Parathyroid adenoma (tissue), 2 donors: ENCODE results near the gene TMEM255B.

Source experiments
- H2AFZ ChIP-seq: fragments of 300-600 bp; sonication (generic); one replicate; pipeline ENCODE4 v1.7.0; 2017; ENCODE audit warnings: antibody characterized with exemption, mild to moderate bottlenecking
- H3K27ac ChIP-seq: fragments of 300-600 bp; sonication (generic); one replicate; pipeline ENCODE4 v1.7.0; 2017
- H3K27me3 ChIP-seq: fragments of 300-600 bp; sonication (generic); one replicate; pipeline ENCODE4 v1.7.0; 2017; ENCODE audit warnings: low read length; ENCODE audit not compliant: control insufficient read depth, insufficient read depth
- H3K36me3 ChIP-seq: fragments of 300-600 bp; sonication (generic); one replicate; pipeline ENCODE4 v1.7.0; 2017; ENCODE audit warnings: low read length; ENCODE audit not compliant: control insufficient read depth, insufficient read depth
- H3K4me1 ChIP-seq: fragments of 300-600 bp; sonication (generic); one replicate; pipeline ENCODE4 v1.7.0; 2017; ENCODE audit warnings: control low read depth
- H3K4me2 ChIP-seq: fragments of 300-600 bp; sonication (generic); one replicate; pipeline ENCODE4 v1.7.0; 2017; ENCODE audit warnings: low read length
- H3K4me3 ChIP-seq: fragments of 300-600 bp; sonication (generic); one replicate; pipeline ENCODE4 v1.7.0; 2017; ENCODE audit warnings: low read depth, low read length
- H3K79me2 ChIP-seq: fragments of 300-600 bp; sonication (generic); one replicate; pipeline ENCODE4 v1.7.0; 2017; ENCODE audit warnings: control low read depth
- H3K9ac ChIP-seq: fragments of 300-600 bp; sonication (generic); one replicate; pipeline ENCODE4 v1.7.0; 2017; ENCODE audit warnings: mild to moderate bottlenecking
- H3K9me3 ChIP-seq: fragments of 300-600 bp; sonication (generic); one replicate; pipeline ENCODE4 v1.7.0; 2017; ENCODE audit warnings: low read length; ENCODE audit not compliant: control insufficient read depth
- TF ChIP-seq, protein P1 (sequence below): fragments of 300-600 bp; sonication (generic); IDR thresholded peaks from one replicate; pipeline ENCODE4 v1.7.0; 2017; ENCODE audit warnings: antibody characterized with exemption, mild to moderate bottlenecking
- donor health status: primary hyperparathyroidism.

The TMEM255B gene

DNA sequence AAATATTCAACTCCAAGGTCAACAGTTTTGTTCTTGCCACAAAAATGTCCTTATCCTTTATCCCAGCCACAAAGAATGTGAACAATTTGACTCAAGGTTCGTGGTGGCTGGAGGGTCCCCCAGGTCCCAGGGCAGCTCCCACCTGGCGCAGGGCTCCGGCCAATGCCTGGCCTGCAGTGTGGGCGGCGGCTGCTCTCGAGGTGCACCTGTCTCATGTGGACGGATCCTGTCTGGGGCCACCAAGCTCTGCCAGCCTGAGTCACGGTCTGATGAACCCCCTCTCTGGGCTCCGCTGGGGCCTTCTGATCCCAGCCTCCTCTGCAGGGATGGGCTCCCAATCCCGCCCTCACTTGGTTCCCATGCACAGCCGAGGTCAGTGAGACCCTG lies 55.4 kb downstream of the TMEM255B start:
- no peak overlapping the region for H3K27ac ChIP-seq
- no peaks in the 10 kb centered on the region for H3K79me2 ChIP-seq
- H3K4me3 ChIP-seq = no peak overlapping the region
- no peaks in the 10 kb centered on the region for H3K4me1 ChIP-seq
- no peak overlapping the region for H3K9ac ChIP-seq
- H3K9me3 ChIP-seq = no peaks in the 10 kb centered on the region
- H2AFZ ChIP-seq = no peak overlapping the region
- TF ChIP-seq, protein P1, sequence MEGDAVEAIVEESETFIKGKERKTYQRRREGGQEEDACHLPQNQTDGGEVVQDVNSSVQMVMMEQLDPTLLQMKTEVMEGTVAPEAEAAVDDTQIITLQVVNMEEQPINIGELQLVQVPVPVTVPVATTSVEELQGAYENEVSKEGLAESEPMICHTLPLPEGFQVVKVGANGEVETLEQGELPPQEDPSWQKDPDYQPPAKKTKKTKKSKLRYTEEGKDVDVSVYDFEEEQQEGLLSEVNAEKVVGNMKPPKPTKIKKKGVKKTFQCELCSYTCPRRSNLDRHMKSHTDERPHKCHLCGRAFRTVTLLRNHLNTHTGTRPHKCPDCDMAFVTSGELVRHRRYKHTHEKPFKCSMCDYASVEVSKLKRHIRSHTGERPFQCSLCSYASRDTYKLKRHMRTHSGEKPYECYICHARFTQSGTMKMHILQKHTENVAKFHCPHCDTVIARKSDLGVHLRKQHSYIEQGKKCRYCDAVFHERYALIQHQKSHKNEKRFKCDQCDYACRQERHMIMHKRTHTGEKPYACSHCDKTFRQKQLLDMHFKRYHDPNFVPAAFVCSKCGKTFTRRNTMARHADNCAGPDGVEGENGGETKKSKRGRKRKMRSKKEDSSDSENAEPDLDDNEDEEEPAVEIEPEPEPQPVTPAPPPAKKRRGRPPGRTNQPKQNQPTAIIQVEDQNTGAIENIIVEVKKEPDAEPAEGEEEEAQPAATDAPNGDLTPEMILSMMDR = no peak
- H3K4me2 ChIP-seq = no peak overlapping the region
- H3K36me3 ChIP-seq = no peaks in the 10 kb centered on the region
- no peaks in the 10 kb centered on the region for H3K27me3 ChIP-seq

DNA sequence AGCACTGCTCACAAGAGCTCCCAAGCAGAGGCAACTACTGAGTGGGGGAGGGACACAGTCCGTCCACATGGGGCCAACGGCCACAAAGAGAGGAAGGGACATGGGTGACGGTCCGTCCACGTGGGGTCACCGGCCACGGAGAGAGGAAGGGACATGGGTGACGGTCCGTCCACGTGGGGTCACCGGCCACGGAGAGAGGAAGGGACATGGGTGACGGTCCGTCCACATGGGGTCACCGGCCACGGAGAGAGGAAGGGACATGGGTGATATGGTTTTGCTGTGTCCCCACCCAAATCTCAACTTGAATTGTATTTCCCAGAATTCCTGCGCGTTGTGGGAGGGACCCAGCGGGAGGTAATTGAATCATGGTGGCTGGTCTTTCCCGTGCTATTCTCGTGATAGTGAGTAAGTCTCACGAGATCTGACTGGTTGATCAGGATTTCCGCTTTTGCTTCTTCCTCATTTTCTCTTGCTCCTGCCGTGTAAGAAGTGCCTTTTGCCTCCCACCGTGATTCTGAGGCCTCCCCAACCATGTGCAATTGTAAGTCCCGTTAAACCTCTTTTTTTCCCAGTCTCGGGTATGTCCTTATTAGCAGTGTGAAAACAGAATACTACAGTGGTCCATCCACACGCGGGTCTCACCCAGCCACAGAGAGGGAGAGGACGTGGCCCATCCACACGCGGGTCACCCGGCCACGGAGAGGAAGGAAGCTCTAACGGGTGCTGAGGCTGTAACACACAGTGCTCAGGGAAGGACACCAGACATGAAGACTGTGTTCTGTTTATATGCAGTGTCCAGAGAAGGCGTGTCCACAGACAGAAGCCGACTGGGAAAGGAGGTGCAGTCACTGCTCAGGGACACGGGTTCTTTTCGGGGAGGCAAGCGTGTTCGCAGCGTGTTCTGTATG lies 56.4 kb downstream of the TMEM255B start:
- Histone ChIP-seq H3K4me2 (no peak overlapping the region), H3K4me3 (no peak overlapping the region)
- TF ChIP-seq, protein P1 = no peak

DNA sequence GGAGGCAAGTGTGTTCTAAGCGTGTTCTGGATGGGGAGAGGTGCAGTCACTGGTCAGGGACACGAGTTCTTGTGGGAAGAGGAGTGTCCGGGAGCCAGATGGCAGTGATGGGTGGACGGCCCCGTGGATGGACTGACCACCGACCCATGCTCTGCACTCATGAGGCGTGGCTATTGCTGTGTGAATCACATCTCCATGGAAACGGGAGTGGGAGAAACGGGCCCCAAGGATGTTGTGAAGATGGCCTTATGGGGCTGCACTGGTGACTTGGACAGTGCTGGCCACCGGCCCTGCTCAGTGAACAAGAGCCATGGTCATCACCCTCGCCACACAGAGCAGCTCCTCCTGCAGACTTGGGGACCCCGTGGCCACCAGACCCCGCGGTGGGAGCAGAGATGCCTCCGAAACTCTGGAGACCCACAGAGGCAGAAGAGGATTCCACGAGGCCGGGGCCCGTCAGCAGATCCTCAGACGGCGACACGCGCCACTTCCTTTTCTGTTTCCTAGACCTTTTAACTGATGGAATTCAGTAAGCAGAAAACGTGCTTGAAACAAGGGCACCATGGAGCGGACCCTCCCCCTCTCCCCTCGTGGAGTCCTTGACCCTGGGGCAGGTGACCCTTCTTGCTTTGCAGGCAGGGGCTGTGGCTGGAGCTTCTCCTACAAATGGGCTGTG lies 57.4 kb downstream of the TMEM255B start:
- no peak overlapping the region for H3K27ac ChIP-seq
- no peaks in the 10 kb centered on the region for H3K4me1 ChIP-seq
- no peak overlapping the region for H2AFZ ChIP-seq
- no peaks in the 10 kb centered on the region for H3K79me2 ChIP-seq
- H3K36me3 ChIP-seq = no peaks in the 10 kb centered on the region
- H3K4me2 ChIP-seq = no peak overlapping the region
- no peak overlapping the region for H3K9ac ChIP-seq
- H3K9me3 ChIP-seq = no peaks in the 10 kb centered on the region
- TF ChIP-seq, protein P1 = no peak
- H3K27me3 ChIP-seq = no peaks in the 10 kb centered on the region
- no peak overlapping the region for H3K4me3 ChIP-seq

More for the DNA sequence above, 56.4 kb downstream of the TMEM255B start:
- no peaks in the 10 kb centered on the region for H3K9me3 ChIP-seq
- H2AFZ ChIP-seq = no peak overlapping the region
- no peaks in the 10 kb centered on the region for H3K36me3 ChIP-seq
- H3K4me1 ChIP-seq = no peaks in the 10 kb centered on the region
- H3K79me2 ChIP-seq = no peaks in the 10 kb centered on the region
- no peaks in the 10 kb centered on the region for H3K27me3 ChIP-seq
- H3K27ac ChIP-seq = no peak overlapping the region
- H3K9ac ChIP-seq = no peak overlapping the region

DNA sequence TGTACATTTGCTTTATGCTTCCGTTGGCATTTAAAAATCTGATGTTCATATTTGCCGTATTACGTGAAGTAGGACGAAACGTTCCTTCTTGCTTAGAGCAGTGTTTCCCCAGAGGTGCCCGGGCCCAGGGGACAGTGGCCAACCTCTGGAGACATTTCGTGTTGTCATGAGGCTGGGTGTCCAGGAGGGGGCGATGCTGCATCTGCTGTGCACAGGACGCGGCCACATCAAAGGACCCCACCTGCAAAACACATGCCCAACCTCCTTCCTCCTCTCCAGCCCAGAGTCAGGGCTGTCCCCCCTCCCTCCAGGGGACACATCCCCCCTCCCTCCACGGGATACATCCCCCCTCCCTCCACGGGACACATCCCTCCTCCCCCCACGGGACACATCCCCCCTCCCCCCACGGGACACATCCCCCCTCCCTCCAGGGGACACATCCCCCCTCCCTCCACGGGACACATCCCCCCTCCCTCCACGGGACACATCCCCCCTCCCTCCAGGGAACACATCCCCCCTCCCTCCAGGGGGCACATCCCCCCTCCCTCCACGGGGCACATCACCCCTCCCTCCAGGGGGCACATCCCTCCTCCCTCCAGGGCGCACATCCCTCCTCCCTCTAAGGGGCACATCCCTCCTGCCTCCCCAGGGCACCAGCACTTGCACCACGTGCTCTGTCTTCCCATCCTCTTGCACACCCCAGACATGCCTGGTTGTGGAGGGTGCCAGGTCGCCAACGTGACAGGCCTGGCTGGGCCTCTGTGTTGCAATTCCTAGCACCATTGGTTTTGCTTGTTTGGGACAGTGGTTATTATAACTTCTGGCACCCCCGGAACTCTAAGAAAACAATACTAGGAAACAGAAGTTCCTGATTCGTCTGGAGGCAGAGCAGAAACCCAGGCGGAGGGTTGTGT lies 58.2 kb downstream of the TMEM255B start:
- Histone ChIP-seq H3K4me1 (no peaks in the 10 kb centered on the region), H3K36me3 (no peaks in the 10 kb centered on the region), H2AFZ (no peak overlapping the region), H3K4me2 (no peak overlapping the region), H3K9ac (no peak overlapping the region), H3K27ac (no peak overlapping the region), H3K4me3 (no peak overlapping the region), H3K79me2 (no peaks in the 10 kb centered on the region), H3K27me3 (no peaks in the 10 kb centered on the region), H3K9me3 (no peaks in the 10 kb centered on the region)
- TF ChIP-seq, protein P1 = peak; percentile 63
